ENCODE measurements around the gene FAM193A.
"Not testable (repeated sequence)": the region's sequence is repeated elsewhere in the genome, so short reads cannot be mapped to it uniquely, and the experiment has no call there.

The FAM193A gene

GRCh38 chr4:2574009-2574408, 37.6 kb downstream of the FAM193A start:
- no peak for DNase-seq (ENCODE audit: low read depth in 3 of 3)

- no peak for DNase-seq (ENCODE audit: low read depth in 3 of 3)
Measured at GRCh38 chr4:2574863-2575262, 38.4 kb downstream of the FAM193A start.

- no peak for DNase-seq (ENCODE audit: low read depth in 3 of 3)
Measured at GRCh38 chr4:2576290-2576689, 39.8 kb downstream of the FAM193A start.

- no peak for DNase-seq (ENCODE audit: low read depth in 3 of 3)
Measured at GRCh38 chr4:2578106-2578505, 41.7 kb downstream of the FAM193A start.

- no peak for DNase-seq (ENCODE audit: low read depth in 3 of 3)
Measured at GRCh38 chr4:2579910-2580309, 43.5 kb downstream of the FAM193A start.

GRCh38 chr4:2583092-2583491, 46.6 kb downstream of the FAM193A start:
- no peak for DNase-seq (ENCODE audit: low read depth in 3 of 3)

GRCh38 chr4:2583517-2583916, 47.1 kb downstream of the FAM193A start:
- no peak for DNase-seq (ENCODE audit: low read depth in 3 of 3)

GRCh38 chr4:2586502-2586901, 50.1 kb downstream of the FAM193A start:
- DNase-seq (ENCODE audit: low read depth in 3 of 3): no peak

- no peak for DNase-seq (ENCODE audit: low read depth in 3 of 3)
Measured at GRCh38 chr4:2587213-2587823, 50.9 kb downstream of the FAM193A start.

GRCh38 chr4:2588259-2588658, 51.8 kb downstream of the FAM193A start:
- DNase-seq (ENCODE audit: low read depth in 3 of 3): no peak

GRCh38 chr4:2591189-2591588, 54.7 kb downstream of the FAM193A start:
- DNase-seq (ENCODE audit: low read depth in 3 of 3): no peak

- not testable (repeated sequence) for DNase-seq (ENCODE audit: low read depth in 3 of 3)
Measured at GRCh38 chr4:2592014-2592413, 55.6 kb downstream of the FAM193A start.

- no peak for DNase-seq (ENCODE audit: low read depth in 3 of 3)
Measured at GRCh38 chr4:2592572-2592971, 56.1 kb downstream of the FAM193A start.

GRCh38 chr4:2593003-2593402, 56.6 kb downstream of the FAM193A start:
- no peak for DNase-seq (ENCODE audit: low read depth in 3 of 3)

GRCh38 chr4:2595436-2595835, 59.0 kb downstream of the FAM193A start:
- DNase-seq (ENCODE audit: low read depth in 3 of 3): no peak

GRCh38 chr4:2595952-2596552, 59.6 kb downstream of the FAM193A start:
- DNase-seq (ENCODE audit: low read depth in 3 of 3): no peak

GRCh38 chr4:2596611-2597010, 60.2 kb downstream of the FAM193A start:
- no peak for DNase-seq (ENCODE audit: low read depth in 3 of 3)

GRCh38 chr4:2598511-2599303, 62.3 kb downstream of the FAM193A start:
- DNase-seq (ENCODE audit: low read depth in 3 of 3): no peak

GRCh38 chr4:2599304-2599654, 62.8 kb downstream of the FAM193A start:
- no peak for DNase-seq (ENCODE audit: low read depth in 3 of 3)

- DNase-seq (ENCODE audit: low read depth in 3 of 3): no peak
Measured at GRCh38 chr4:2600878-2601277, 64.4 kb downstream of the FAM193A start.

GRCh38 chr4:2604614-2605013, 68.2 kb downstream of the FAM193A start:
- DNase-seq (ENCODE audit: low read depth in 3 of 3): no peak

GRCh38 chr4:2606960-2607506, 70.6 kb downstream of the FAM193A start:
- DNase-seq (ENCODE audit: low read depth in 3 of 3): no peak

GRCh38 chr4:2607822-2608221, 71.4 kb downstream of the FAM193A start:
- DNase-seq (ENCODE audit: low read depth in 3 of 3): no peak

Data from stimulated activated CD4-positive, alpha-beta T cell treated with anti-CD3 and anti-CD28 coated beads, TNF-alpha, amount 100 ng/mL, for 48 hours (primary cell).